ENCODE data around the gene MYPN.

MYPN gene

DNA sequence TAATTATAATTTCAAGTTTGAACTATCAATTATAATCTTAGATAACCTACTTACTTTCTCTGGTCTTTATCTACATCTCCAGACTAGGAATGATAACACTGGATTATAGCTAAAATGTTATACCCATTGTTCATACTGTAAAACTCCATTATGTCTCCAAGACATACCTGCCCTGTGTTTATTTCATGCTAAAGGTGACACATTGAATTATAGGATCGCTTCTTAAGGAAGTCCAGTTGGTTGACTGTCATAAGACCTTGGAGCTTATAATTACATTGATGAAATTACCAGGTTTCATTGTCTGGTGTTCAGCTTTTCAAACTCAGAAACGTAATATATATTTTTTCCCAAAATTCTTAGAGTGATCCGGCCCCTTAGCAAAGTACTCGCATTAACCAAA, 18.7 kb upstream of the MYPN start:
- DNase-seq = no peak

DNA sequence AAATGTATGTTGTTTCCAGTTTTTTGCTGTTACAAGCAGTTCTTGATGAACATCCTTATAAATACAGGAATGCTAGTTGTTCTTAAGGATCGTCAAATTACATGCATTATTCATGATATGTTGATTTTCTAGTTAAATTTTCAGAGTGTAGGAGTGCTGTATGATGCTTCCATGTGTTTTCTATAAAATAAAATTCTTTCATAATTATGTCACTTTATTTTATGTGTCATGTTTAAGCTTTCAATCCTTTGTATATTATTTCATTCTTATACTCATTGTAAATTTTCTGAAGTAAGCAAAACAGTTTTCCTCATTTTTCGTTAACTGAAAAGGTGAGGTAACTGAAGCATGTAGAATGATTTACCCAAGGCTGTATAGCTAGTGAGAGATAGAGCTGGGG, 16.8 kb upstream of the MYPN start:
- no peak for DNase-seq

DNA sequence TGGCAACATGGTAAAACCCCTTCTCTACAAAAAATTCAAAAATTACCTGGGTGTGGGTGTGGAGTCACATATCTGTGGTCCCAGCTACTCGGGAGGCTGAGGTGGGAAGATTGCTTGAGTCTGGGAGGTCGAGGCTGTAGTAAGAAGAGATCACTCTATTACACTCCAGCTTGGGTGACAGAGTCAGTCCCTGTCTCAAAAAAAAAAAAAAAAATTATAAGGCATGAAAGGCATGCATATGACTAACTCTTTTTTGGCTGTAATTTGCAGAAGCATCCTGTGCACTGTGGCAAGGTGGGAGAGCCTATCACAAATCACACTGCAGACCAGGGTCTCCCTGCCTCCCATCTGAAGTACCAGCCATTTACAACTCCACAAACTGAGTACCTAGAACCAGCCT, 14.1 kb upstream of the MYPN start:
- no peak for DNase-seq

DNA sequence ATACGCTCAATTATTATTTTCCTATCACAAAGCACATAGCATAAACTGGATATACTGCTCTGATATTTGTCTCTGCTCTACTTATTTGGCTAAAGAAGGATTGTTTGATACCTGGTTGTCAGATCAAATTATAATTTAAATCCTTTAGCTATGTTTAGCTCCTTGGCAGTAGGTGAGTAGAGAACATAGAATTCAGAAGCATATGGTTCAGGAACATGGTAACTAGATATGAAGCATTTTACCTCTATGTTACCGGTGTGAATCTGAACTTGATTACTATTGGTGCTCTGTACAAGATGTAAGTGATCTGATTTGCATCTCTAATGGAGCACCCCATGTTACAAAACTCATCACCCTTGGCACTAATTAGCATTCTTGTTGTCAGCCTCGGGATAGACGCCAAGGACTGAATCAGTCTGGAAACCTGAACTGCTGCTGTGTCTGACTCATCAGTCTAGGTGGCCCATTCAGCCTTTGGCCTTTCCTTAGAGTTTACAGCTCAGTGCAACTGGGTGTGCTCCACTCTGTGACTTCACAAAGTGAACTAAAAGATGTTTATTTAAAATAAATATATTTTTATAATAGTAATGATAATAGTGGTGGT, 12.3 kb upstream of the MYPN start:
- no peak for DNase-seq

DNA sequence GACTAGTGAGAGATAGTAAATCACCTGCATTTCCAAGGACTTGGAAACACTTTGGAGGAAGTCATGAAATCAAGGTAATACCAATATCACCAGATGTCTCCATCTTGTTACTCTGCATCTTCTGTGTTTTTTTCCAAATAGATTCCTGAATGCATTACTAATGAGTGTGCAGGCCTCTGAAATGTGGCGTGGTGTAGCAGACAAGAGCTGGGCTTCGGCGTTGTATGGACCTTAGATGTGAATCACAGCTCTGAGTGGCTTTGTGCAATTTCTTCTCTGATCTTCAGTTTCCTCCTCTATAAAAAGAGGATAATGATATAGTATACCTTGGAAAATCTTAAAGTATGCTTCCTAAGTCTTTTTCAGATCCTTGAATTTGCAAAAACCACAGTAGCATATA, 9.6 kb upstream of the MYPN start:
- no peak for DNase-seq

DNA sequence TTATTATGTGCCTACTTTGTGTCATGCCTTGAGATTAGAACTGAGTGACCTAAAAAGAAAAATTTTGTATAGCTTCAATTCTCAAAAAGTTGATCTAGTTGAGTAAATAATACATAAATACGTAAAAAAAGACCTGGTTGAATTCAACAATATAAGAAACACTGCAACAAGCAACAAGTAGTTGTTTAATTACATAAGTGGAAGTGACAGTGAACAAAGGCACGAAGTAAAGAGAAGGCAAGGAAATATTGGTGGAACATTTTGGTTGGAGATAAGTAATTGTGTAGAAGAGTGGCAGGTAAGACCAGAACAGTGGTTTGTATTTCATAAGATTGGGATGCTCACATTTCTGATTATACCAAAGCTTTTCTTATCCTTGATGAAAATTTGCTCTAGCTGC, 8.2 kb upstream of the MYPN start:
- DNase-seq = no peak

DNA sequence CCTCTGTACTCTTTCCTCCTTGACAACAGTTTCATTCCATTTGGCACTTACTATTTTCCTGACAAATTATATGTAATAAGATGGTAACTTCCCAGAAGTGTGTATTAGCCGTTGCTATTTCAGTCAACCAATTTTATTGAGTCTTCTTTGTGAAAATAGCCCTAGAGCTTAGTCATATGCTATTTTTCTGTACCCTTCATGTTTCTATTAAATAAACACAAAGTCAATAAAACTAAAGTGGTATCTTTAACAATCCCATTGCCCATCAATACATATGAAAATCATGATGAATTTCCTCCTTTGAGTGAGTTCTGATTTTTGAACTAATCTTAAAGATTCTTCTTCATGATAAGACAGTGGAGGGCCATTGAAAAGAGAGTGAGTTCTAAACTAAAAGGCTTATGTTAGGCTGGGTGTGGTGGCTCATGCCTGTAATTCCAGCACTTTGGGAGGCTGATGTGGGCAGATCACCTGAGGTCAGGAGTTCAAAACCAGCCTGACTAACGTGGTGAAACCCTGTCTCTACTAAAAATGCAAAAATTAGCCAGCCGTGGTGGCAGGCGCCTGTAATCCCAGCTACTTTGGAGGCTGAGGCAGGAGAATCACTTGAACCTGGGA, 5.9 kb upstream of the MYPN start:
- DNase-seq = no peak

DNA sequence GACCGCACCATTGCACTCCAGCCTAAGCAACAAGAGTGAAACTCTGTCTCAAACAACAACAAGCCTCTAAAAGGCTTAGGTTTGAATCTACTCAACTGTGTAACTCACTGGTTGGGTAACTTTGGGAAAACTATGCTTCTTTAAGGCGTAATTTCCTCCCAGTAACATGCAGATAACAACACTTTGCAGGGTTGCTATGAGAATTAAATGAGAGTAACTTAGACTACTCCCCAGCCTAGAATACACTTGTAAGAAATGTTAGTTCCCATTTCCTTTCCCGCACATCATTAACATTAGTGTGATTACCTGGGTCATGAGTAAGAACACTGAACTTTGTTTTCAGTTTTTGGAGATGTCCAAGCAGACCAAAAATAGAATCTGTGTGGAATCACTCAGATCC, 5.4 kb upstream of the MYPN start:
- no peak for DNase-seq

DNA sequence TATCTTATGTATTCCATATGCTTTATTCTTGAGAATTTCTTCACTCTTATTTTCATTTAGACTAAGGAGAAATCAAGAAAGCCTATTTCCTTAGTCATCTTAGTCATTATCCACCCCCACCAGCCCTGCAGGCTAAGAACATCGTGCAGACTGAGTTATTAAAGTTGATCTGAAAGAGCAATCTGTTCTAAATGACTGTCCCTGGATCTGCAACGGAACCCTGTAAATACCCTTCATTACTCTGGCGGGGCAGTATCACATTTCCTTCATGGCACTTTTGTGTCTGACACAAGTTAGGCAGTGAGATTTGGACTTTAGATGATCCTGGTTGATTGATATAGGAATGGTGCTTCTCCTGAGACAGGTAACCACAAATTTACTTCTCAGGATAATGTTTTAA, 3.5 kb upstream of the MYPN start:
- DNase-seq = no peak

DNA sequence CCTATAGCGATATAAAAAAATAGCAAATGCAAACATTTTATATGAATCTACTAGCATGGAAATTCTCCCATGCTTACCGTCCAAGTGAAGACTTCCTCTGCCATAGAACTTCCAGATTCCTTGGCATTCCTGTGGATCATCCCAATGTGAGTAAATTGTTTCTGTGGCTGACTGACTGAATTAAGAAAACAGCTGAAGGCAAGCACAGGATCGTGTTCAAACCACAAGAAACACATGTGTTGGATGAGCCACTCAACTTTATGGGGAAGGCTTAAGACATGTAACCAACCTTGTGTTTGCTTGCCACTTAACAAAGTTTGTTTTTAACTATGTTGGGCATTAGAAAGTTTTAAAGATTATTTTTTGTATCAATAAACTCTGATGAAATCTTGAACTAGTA, 2.6 kb upstream of the MYPN start:
- DNase-seq = no peak

DNA sequence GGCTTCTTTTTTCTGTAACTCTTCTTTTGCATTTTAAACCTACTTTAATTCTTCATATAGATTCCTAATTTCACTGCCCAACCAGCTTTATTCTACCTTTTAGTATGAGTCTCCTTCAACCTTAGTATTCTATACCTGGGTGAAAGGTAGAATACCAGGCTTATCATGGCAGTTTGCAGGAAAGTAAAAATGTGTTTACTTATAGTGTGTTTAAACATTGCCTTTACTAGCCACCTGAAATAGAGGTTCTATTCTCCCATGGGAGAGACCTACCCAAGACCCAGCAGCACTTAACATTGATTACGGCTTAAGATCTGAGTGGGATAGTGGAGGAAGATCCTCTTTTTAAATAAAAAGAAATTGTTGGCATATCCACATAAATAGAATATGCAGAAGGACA, 1.6 kb upstream of the MYPN start:
- no peak for DNase-seq

DNA sequence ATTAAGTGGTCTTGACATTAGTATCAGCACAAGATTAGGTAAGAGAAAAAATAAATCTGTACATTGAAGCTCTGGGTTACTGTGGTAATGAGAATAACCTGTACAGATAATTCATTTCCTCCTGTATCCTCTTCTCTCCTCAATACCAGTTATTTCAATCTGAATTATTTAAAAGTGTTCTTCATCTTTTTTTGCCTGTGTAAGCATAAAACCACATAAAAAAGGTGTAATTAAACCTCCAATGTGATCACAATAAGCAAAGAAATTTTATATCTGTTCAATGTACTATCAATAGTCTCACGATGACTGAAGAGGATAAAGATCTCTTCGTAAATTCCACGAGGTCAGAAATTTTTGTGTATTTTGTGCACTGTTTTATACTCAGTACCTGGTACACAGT, 1.2 kb upstream of the MYPN start:
- DNase-seq = no peak

DNA sequence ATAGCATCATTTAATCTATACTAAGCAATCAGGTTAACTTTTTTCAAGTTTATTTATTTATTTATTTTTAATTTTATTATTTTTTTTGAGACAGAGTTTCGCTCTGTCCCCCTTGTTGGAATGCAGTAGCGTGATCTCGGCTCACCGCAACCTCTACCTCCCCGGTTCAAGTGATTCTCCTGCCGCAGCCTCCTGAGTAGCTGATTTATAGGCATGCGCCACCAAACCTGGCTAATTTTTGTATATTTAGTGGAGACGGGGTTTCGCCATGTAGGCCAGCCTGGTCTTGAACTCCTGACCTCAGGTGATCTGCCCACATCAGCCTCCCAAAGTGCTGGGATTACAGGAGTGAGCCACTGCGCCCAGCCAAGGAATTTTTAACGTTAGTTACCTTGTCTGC, 635 bp upstream of the MYPN start:
- no peak for DNase-seq

DNA sequence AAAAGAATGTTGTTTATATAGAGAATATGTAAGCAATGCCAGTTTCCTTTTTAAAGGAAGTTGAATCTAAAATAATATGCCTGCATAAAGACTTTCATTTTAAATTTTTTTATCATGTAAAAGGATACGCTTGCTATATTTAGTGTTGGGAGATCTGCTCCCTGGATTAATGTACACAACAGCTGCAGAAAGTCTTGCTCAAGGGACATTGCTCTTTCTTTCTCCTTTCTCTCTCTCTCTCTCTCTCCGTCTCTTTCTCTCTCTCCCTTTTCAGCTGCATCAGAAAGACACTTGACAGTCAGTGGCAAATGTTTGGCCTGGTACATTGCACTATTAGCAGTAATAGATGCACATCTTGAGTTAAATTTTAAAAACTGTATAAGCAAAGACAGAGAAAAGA, 739 bp downstream of the MYPN start:
- DNase-seq = no peak

DNA sequence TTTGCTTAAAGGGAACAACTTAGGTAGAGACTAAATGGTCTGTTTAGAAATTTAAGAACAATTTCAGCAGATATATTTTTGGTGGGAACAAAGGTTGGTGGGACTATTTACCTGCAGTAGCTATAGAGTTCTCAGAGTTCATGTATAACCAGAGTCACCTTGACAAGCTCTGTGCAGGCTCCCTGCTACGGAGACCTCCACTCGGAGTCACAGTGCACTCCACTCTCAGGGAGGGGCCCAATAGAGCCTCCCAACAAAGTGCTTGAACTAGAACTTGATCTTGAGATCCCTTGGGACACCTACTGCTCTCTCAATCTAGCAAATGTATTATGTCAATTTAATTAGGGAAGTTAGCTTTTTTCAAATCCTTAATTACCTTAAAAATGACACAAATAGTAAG, 2.3 kb downstream of the MYPN start:
- DNase-seq = no peak

DNA sequence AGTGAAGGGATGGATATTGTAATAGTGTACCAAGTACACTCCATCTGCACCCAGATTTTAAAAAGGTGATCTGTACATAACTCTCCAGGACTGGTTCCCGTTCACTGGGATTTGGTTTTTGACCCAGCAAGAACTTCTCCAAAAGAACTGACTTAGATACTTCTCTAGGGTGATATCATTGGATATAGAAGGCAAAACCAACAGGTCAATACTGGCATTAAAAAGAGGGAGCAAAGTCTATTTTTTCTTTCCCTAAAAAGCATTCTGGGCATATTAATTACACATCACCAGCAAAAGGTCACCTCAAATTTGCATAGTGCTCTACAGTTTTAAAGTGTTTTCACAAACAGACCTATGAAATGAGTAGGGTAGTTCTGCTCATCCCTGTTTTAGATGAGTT, 3.5 kb downstream of the MYPN start:
- DNase-seq = no peak

DNA sequence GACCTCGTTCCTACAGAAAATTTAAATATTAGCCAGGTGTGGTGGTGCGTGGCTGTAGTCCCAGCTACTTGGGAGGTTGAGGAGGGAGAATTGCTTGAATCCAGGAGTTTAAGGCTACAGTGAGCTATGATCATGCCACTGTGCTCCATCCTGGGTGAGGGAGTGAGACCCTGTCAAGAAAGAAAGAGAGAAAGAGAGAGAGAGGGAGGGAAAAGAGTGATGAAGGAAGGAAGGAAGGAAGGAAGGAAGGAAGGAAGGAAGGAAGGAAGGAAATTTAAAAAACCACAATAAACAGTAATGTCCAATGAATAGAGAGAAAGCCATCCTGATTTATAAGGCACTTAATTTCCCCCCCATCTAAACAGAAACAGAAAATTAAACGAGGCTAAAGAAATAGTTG, 9.4 kb downstream of the MYPN start:
- DNase-seq = no peak

DNA sequence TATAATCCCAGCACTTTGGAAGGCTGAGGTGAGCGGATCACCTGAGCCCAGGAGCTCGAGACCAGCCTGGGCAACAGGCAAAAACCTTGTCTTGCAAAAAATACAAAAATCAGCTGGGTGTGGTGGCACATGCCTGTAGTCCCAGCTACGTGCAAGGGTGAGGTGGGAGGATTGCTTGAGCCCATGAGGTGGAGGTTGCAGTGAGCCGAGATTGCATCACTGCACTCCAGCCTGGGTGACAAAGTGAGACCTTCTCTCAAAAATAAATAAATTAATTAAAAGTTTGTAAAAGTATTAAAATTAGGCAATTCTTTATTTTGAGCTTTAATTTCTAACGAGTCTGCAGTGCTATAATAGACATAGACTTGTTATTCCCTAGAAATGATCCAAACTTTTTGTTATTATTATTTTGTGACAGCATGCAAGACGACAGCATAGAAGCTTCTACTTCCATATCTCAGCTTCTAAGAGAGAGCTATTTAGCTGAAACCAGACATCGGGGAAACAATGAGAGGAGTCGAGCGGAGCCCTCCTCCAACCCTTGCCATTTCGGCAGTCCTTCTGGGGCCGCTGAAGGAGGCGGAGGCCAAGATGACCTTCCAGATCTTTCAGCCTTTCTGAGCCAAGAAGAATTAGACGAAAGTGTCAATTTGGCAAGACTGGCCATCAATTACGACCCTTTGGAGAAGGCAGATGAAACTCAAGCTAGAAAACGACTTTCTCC, 11.9 kb downstream of the MYPN start:
- DNase-seq = no peak

DNA sequence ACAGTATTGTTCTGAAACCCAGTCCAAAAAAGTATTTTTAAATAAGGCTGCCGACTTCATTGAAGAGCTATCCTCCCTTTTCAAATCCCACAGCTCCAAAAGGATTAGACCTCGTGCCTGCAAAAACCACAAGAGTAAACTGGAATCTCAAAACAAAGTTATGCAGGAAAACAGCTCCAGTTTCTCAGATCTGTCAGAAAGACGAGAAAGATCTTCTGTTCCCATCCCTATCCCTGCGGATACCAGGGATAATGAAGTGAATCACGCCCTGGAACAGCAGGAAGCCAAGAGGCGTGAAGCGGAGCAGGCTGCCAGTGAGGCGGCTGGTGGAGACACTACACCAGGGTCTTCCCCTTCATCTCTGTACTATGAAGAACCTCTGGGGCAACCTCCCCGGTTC, 12.6 kb downstream of the MYPN start:
- no peak for DNase-seq

DNA sequence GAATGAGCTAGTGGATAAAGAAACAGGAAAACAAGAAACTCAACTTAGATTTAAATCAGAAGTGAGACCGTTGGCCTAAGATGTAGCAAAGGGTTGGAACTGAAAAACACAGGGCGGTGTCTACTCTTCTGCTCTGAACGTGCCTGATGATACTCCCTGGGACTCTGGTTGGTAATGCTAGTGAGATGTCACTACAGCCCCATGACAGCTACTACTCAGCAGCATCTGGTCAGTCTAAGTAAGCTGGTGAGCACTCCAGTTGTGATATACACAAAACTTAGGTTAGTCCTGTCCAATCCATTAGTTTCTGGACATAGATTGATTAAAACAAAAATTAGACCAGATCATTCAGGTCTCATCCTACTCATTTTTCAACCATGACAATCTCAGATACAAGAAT, 15.4 kb downstream of the MYPN start:
- no peak for DNase-seq

DNA sequence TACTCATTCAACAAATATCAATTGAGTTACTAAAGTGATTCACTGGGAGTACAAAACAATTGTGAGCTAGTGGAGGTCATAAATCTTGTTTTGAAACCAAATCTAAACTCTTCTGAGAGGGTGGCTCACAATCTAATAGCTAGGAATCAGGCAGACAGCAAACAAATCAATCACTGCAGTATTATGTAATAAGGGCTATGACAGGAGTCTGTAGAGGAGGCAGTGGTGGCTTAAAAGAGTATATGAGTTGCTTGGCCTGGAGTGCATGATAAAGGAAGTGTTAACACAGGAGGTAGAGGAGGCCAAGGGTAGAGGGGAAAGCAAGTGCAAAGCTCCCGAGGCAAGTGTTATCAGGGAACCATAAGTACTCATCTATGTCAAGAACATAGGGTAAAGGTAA, 16.5 kb downstream of the MYPN start:
- DNase-seq = no peak

DNA sequence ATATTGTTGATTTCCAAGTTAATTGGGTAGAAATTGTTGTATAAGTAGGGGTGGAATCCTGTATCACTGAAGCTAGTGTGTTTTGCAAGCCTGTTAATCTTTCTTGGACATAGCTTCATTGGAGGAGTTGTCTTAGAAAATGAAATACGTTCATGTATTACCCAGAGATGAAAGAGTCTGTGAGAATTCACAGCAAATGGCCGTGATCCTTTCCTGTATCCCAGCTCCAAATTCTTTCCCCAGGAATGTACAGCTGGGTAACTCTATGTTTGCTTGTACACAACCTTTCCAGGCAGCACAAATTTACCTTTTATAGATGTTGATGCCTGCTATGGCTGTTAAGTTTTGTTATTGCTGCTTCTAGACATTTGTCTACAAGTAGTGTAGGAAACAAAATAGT, 18.7 kb downstream of the MYPN start:
- no peak for DNase-seq

DNA sequence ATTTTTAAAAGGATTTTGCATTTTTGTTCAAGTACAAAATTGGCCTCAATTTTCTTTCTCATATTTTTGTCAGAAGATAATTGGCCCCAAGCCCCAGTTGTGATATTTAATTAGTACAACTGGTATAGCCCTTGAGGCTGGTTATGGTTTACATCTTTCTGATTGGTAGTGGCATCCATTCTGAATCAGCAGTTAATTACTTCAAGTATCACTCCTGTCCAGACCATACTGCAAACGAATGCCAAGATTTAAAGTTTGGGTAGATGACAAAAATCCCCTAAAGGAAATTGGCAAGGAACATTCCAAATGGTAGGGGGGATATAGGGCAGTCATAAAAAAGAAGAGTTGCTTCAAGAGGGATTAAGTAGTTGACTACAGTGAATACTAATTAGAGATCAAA, 23.1 kb downstream of the MYPN start:
- no peak for DNase-seq

DNA sequence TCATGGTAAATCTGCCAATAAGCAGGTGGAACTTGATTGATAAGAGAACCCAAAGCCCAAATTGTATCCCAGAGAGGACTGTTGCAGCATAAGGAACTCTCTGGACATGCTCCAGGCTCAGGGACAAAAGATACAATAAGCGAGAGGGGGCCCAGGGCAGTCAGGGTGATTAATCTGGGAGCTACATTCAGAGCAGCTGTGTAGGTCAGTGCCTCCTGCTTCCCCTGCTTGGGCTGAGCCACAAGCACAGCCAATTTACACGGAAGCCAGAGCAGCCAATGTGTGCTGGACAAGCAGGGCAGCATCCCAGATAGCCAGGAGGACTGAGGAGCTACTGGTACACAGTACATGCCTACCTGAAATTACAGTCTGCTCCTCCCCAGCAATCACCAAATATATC, 24.2 kb downstream of the MYPN start:
- no peak for DNase-seq

DNA sequence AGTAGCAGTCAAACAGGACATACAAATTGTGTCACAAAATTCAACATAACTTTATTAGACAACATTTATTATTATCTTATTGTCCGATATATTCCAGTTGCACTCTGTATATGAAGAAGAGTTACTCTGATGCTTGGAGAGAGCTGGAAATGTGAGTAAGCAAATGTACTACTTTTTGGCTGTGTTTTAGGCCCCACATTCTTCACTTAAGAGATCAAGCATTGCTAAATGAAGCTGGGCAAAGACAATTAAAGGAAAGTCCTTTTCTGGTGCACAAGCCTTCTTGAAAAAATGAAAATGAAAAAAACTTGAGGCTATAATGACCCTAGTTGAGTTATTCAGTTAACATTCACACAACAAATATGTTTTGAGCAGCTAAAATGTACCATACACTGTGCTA, 26.1 kb downstream of the MYPN start:
- no peak for DNase-seq
